ENCODE results near the gene U2SURP. TPM values are rescaled to one million over a fixed set of nuclear protein-coding genes. Genes with fewer than 3 reads are reported as not detected.

U2SURP gene
- total RNA-seq, 1 experiment from 2014 or later: 132 TPM

DNA sequence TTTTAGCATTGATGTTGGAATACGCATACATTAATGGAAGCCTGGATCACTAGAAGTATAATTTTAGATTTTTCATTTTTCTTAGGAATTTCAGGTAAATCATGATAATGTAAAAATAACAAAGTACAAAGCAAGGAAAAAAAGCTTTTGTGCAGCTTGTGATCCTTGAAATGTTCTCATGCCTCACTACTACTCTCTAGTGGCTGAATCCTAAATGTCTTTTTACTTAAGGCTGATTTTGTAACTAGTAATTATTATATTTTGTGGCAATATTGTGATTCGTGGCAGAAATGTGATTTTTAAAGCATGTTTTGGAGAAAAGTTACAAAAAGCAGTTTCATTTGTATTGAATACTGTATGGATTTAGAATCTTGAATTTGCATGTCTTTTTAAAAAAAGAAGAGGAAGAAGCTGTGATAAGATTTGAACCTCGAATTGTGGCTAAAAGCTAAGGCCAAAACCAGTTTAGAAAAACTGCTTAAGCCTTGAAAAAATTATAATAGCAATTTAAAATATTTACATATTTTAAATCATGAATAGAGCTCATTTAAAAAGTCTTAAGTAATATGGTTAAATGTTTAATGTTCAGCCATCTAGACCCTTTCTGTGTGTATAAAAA lies 39.0 kb downstream of the U2SURP start:
- no peak for DNase-seq (ENCODE audit: low read depth, low spot score)
- Histone ChIP-seq H3K4me2 (ENCODE audit: low read length) (no peak overlapping the region), H3K4me1 (ENCODE audit: control insufficient read depth in 1 of 2, insufficient read depth in 2 of 2, low read length in 2 of 2) (no peaks in the 10 kb centered on the region), H3K79me2 (ENCODE audit: insufficient read depth, low read length) (peaks cover 40% of the 10 kb centered on the region), H3K9me2 (ENCODE audit: insufficient read depth) (no peaks in the 10 kb centered on the region), H2AFZ (ENCODE audit: low read depth, low read length, poor library complexity, severe bottlenecking) (no peak overlapping the region), H3K27ac (ENCODE audit: low read depth, low read length) (no peak overlapping the region), H3K27me3 (ENCODE audit: insufficient read depth, low read length) (no peaks in the 10 kb centered on the region), H3K4me3 (replicated peaks in 1 of 2; ENCODE audit: low read depth in 1 of 2, low read length in 2 of 2) (no peak overlapping the region), H4K20me1 (ENCODE audit: insufficient read depth) (peaks cover 14% of the 10 kb centered on the region), H3K9me3 (ENCODE audit: control insufficient read depth in 1 of 2, insufficient read depth in 1 of 2, low read depth in 1 of 2, low read length in 2 of 2) (no peaks in the 10 kb centered on the region), H3K9ac (ENCODE audit: low read length) (no peak overlapping the region), H3K36me3 (ENCODE audit: control insufficient read depth in 1 of 2, insufficient read depth in 2 of 2, low read length in 2 of 2) (peaks cover 31 to 46% of the 10 kb centered on the region in 2 experiments; a peak in 3 of 4 replicates)
- no TSS peak for BruUV-seq (replicated peaks)
- CTCF ChIA-PET: interaction anchor here (0.5 to 1.5 kb wide), 11 partner anchors 9 to 914 kb away, joined by 3 to 6 read pairs (median 3); no protein-coding TSS in a partner anchor
- ATAC-seq: no peak
- RAD21 ChIA-PET (ENCODE audit: low non-redundant PET in 1 of 2, low total read pairs in 2 of 2, uncharacterized antibody in 2 of 2, unreplicated experiment in 2 of 2): no interaction called here
- peak; percentile 21 to 59 (median 43); a peak in 4 of 6 replicates for TF ChIP-seq CTCF (IDR thresholded peaks at IDR 0.05 in 2 of 3, conservative IDR thresholded peaks at IDR 0.05 in 1 of 3; ENCODE audit: borderline replicate concordance in 1 of 3, insufficient read depth in 1 of 3, low read depth in 2 of 3, low read length in 2 of 3)
- no peak for TF ChIP-seq CEBPB (IDR thresholded peaks at IDR 0.05; ENCODE audit: low read depth)
- no peak for TF ChIP-seq SIN3A (IDR thresholded peaks at IDR 0.05; ENCODE audit: low read depth)
- no peak for TF ChIP-seq TCF7L2 (IDR thresholded peaks at IDR 0.05; ENCODE audit: borderline replicate concordance, extremely low read depth, insufficient read depth, insufficient read length)
- no peak for TF ChIP-seq REST (IDR thresholded peaks at IDR 0.05; ENCODE audit: low read depth)
- TF ChIP-seq RAD21 (IDR thresholded peaks at IDR 0.05; ENCODE audit: low read depth): peak; percentile 26
- POLR2A ChIA-PET: no interaction called here
- intact Hi-C loops (cut with micrococcal nuclease): no loop called here

Measured in HCT116 (cell line).